Uterus (tissue), 2 donors: ENCODE data around the gene EDN3.

Source experiments
- POLR2A ChIP-seq, 2 donors: fragments of 450-650 bp; IDR thresholded peaks; one replicate each; pipeline ENCODE4 v1.6.1; 2016; ENCODE audit warnings: antibody characterized with exemption in 2 of 2, mild to moderate bottlenecking in 1 of 2, moderate library complexity in 1 of 2
- TF ChIP-seq, protein P1 (sequence below), 4 experiments: fragments of 200-600 bp in 2 of 4; fragments of 450-650 bp in 2 of 4; sonication (generic) in 2 of 4; IDR thresholded peaks; one replicate each; pipeline ENCODE4 v1.5.1; 2016 to 2019; ENCODE audit warnings: antibody characterized with exemption in 4 of 4, mild to moderate bottlenecking in 2 of 4, moderate library complexity in 1 of 4

DNA sequence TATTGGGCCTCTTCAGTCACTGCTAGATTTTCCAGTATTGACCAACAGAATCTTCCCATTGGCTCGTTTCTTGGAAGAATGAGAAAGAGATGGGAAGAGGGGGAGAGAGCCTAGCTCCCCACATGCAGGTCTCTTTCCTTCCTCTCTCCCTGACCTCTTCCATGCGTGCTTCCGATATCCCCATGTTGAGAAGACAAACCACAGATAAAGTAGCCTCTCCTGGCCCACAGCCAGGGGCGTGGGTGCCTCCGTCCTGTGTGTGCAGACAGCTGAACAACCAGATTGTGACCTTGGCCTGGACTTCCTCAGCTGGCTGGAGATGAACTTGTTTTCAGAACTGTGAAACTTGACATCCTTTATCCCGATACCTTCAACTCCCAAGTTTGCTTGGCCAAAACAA is 71.0 kb downstream of the EDN3 start:
- TF ChIP-seq, protein P1, sequence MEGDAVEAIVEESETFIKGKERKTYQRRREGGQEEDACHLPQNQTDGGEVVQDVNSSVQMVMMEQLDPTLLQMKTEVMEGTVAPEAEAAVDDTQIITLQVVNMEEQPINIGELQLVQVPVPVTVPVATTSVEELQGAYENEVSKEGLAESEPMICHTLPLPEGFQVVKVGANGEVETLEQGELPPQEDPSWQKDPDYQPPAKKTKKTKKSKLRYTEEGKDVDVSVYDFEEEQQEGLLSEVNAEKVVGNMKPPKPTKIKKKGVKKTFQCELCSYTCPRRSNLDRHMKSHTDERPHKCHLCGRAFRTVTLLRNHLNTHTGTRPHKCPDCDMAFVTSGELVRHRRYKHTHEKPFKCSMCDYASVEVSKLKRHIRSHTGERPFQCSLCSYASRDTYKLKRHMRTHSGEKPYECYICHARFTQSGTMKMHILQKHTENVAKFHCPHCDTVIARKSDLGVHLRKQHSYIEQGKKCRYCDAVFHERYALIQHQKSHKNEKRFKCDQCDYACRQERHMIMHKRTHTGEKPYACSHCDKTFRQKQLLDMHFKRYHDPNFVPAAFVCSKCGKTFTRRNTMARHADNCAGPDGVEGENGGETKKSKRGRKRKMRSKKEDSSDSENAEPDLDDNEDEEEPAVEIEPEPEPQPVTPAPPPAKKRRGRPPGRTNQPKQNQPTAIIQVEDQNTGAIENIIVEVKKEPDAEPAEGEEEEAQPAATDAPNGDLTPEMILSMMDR (IDR thresholded peaks at IDR 0.05): no peak
- no peak for TF ChIP-seq POLR2A (IDR thresholded peaks at IDR 0.05)
